ENCODE data around the gene CCNE1. TPM values are rescaled to one million over a fixed set of nuclear protein-coding genes. Genes with fewer than 3 reads are reported as not detected.

Gene CCNE1
- total and polyA plus RNA-seq, 2 experiments from 2014 or later = 26.1 to 38.3 TPM

DNA sequence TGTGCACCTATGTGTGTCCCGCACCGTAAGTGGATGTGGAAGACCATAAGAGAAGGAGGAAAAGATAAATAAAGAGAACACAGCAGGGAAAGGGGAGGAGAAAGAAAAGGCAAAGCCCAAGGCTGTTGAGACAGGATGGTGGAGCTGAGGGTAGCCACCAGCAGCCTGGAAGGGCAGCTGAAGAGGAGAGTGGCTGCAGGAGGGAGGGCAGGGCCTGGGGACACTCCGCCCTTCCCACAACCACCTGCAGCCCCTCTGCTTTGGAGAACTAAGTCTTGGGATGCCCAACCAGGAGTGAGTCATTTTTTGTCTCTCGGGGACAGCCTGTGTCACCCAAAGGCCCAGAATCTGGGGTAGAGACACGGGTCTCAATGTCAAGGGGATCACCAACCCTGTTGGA, 26.4 kb upstream of the CCNE1 start:
- H3K27me3 ChIP-seq (ENCODE audit: insufficient read depth) = no peaks in the 10 kb centered on the region
- Mint-ChIP-seq H3K4me3 (no peak overlapping the region), H3K27ac (no peak overlapping the region), H3K4me1 (peaks cover under 1% of the 10 kb centered on the region; the same call in 2 of the 3 replicates), H3K9me3 (no peaks in the 10 kb centered on the region), H3K27me3 (ENCODE audit: insufficient read depth, low read depth, poor library complexity) (peaks cover 8% of the 10 kb centered on the region), H3K36me3 (ENCODE audit: low read depth) (no peaks in the 10 kb centered on the region; the same call in 2 of the 3 replicates)
- H3K4me1 ChIP-seq (ENCODE audit: insufficient read depth) = no peaks in the 10 kb centered on the region
- H3K27ac ChIP-seq (ENCODE audit: low read depth) = no peak overlapping the region
- no peak overlapping the region for H3K4me2 ChIP-seq
- H3K4me3 ChIP-seq = no peak overlapping the region
- ATAC-seq = no peak
- H2AFZ ChIP-seq = no peak overlapping the region
- H3K36me3 ChIP-seq (ENCODE audit: insufficient read depth) = no peaks in the 10 kb centered on the region
- H3K79me2 ChIP-seq (replicated peaks; ENCODE audit: insufficient read depth) = no peaks in the 10 kb centered on the region
- no peak for DNase-seq (ENCODE audit: low spot score)
- H4K20me1 ChIP-seq (replicated peaks; ENCODE audit: insufficient read depth) = no peaks in the 10 kb centered on the region
- H3K9me2 ChIP-seq (ENCODE audit: insufficient read depth) = no peaks in the 10 kb centered on the region
- no peak for TF ChIP-seq ZNF331 (CRISPR knock-in tag; IDR thresholded peaks at IDR 0.05; ENCODE audit: low read depth)
- no peak for TF ChIP-seq NANOG (IDR thresholded peaks at IDR 0.05; ENCODE audit: borderline replicate concordance)
- no peak for TF ChIP-seq ZNF462 (CRISPR knock-in tag; IDR thresholded peaks at IDR 0.05)
- no peak for TF ChIP-seq ZNF114 (CRISPR knock-in tag; IDR thresholded peaks at IDR 0.05)
- TF ChIP-seq EZH2 (IDR thresholded peaks at IDR 0.05; ENCODE audit: low read depth, unreplicated experiment) = no peak
- TF ChIP-seq JUNB (IDR thresholded peaks at IDR 0.05; ENCODE audit: unreplicated experiment) = no peak
- no peak for TF ChIP-seq CREB1 (CRISPR knock-in tag; IDR thresholded peaks at IDR 0.05; ENCODE audit: low read depth)
- TF ChIP-seq POLR2AphosphoS5 (IDR thresholded peaks at IDR 0.05; ENCODE audit: low read depth) = no peak
- TF ChIP-seq STAT1 (IDR thresholded peaks at IDR 0.05; ENCODE audit: unreplicated experiment) = no peak
- no peak for TF ChIP-seq EZH2phosphoT487 (IDR thresholded peaks at IDR 0.05; ENCODE audit: unreplicated experiment)
- TF ChIP-seq, protein P1, sequence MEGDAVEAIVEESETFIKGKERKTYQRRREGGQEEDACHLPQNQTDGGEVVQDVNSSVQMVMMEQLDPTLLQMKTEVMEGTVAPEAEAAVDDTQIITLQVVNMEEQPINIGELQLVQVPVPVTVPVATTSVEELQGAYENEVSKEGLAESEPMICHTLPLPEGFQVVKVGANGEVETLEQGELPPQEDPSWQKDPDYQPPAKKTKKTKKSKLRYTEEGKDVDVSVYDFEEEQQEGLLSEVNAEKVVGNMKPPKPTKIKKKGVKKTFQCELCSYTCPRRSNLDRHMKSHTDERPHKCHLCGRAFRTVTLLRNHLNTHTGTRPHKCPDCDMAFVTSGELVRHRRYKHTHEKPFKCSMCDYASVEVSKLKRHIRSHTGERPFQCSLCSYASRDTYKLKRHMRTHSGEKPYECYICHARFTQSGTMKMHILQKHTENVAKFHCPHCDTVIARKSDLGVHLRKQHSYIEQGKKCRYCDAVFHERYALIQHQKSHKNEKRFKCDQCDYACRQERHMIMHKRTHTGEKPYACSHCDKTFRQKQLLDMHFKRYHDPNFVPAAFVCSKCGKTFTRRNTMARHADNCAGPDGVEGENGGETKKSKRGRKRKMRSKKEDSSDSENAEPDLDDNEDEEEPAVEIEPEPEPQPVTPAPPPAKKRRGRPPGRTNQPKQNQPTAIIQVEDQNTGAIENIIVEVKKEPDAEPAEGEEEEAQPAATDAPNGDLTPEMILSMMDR (conservative IDR thresholded peaks at IDR 0.05; ENCODE audit: low read depth in 2 of 2) = no peak
- TF ChIP-seq, protein P2, sequence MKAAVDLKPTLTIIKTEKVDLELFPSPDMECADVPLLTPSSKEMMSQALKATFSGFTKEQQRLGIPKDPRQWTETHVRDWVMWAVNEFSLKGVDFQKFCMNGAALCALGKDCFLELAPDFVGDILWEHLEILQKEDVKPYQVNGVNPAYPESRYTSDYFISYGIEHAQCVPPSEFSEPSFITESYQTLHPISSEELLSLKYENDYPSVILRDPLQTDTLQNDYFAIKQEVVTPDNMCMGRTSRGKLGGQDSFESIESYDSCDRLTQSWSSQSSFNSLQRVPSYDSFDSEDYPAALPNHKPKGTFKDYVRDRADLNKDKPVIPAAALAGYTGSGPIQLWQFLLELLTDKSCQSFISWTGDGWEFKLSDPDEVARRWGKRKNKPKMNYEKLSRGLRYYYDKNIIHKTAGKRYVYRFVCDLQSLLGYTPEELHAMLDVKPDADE (IDR thresholded peaks at IDR 0.05) = no peak
- H3F3A ChIP-seq (replicated peaks; ENCODE audit: low read depth) = no peaks in the 10 kb centered on the region
